Natural killer cell treated with Interleukin-12 subunit alpha and Interleukin-12 subunit beta and Interleukin-15 and Interleukin-18, amount 100 ng/mL, for 72 hours (primary cell): ENCODE results near the gene CARMIL3. TPM values are rescaled to one million over a fixed set of nuclear protein-coding genes. Genes with fewer than 3 reads are reported as not detected.

Source experiments
- ATAC-seq, 2 donors: fragments of 150-1000 bp; cut with Tn5 transposase in 1 of 2; sonication (Bioruptor Pico), chemical (Tn5 transposase) in 1 of 2; 2 replicates each; pipeline ENCODE4 v1.10.0; 2021
- DNase-seq: peaks from one replicate; pipeline ENCODE4 v3.0.0; 2022; ENCODE audit warnings: low spot score
- H3K27ac Mint-ChIP-seq, 2 donors: 1 replicate in 1 of 2; 2 replicates in 1 of 2; pipeline ENCODE4 v1.8.0; 2022; ENCODE audit warnings: mixed read lengths in 2 of 2, mild to moderate bottlenecking in 1 of 2, moderate library complexity in 1 of 2
- H3K27me3 Mint-ChIP-seq, 2 donors: 1 replicate in 1 of 2; 2 replicates in 1 of 2; pipeline ENCODE4 v1.8.0; 2022; ENCODE audit warnings: mixed read lengths in 2 of 2
- H3K36me3 Mint-ChIP-seq: one replicate; pipeline ENCODE4 v1.8.0; 2022; ENCODE audit warnings: mixed read lengths
- H3K4me1 Mint-ChIP-seq, 2 donors: 1 replicate in 1 of 2; 2 replicates in 1 of 2; pipeline ENCODE4 v1.8.0; 2022; ENCODE audit warnings: low read depth in 2 of 2, mixed read lengths in 2 of 2, mild to moderate bottlenecking in 1 of 2
- H3K4me3 Mint-ChIP-seq: one replicate; pipeline ENCODE4 v1.8.0; 2022; ENCODE audit warnings: mixed read lengths
- H3K9me3 Mint-ChIP-seq: 2 replicates; pipeline ENCODE4 v1.8.0; 2022; ENCODE audit warnings: mixed read lengths
- total RNA-seq, 2 donors: library from RNA; stranded (reverse); gene quantifications; one replicate each; pipeline ENCODE4 v1.2.3, GENCODE V29; 2022

The CARMIL3 gene
- total RNA-seq, 2 donors from 2014 or later, result 0.10 to 0.50 TPM

DNA sequence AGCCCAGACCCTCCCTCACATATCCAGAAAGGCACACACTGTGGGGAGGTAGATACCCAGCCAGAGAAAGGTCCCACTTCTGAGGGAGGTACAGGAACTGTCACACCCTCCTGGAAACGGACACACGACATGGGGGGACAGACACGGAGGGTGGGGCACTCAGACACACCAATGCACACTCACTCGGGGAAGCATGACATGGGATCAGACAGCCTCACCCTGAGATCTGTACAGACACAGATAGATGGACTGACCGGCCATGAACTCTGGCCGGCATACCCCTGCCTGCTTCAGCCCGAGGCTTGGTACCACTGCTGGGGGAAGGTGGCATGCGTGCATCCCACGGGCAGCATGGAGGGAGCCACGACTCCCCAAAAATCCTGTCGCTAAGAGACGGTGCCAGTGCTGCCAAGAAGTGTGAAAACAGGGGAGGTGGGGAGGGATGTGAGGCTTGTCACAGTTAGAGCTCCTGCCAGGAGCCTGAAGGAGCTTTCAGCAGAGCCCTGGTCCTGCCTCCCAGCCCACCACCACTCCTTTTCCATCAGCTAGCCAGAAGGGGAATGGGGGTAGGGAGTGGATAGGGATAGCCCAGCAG, 20.1 kb downstream of the CARMIL3 start:
- Mint-ChIP-seq H3K36me3 (no peaks in the 10 kb centered on the region), H3K4me1 (peaks cover 6 to 9% of the 10 kb centered on the region in 2 donors), H3K27ac (no peak overlapping the region), H3K27me3 (no peaks in the 10 kb centered on the region), H3K4me3 (no peak overlapping the region), H3K9me3 (no peaks in the 10 kb centered on the region)
- no peak for DNase-seq
- ATAC-seq, result no peak

DNA sequence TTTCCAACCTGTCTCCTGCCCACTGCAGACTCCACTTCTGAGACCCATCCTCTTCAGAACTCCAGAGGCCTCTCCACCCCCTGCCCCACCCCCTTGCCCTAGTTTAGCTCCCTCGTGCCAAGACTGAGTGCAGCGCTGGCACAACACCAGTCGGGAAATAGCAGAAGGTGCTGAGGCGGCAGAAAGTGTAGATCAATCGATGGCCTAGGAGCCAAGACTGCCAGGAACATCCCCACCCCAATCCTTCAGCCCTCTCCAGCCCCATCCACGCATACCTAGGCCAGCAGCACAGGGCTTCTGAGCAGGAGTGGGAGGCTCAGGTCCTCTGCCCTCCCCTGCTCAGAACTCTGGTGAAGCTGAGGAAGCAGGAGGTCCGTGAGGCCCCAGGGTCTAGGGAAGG, 20.6 kb downstream of the CARMIL3 start:
- Mint-ChIP-seq H3K4me3 (no peak overlapping the region), H3K27ac (no peak overlapping the region), H3K9me3 (no peaks in the 10 kb centered on the region), H3K4me1 (peaks cover 6 to 9% of the 10 kb centered on the region in 2 donors), H3K36me3 (no peaks in the 10 kb centered on the region), H3K27me3 (no peaks in the 10 kb centered on the region)
- no peak for ATAC-seq
- no peak for DNase-seq

DNA sequence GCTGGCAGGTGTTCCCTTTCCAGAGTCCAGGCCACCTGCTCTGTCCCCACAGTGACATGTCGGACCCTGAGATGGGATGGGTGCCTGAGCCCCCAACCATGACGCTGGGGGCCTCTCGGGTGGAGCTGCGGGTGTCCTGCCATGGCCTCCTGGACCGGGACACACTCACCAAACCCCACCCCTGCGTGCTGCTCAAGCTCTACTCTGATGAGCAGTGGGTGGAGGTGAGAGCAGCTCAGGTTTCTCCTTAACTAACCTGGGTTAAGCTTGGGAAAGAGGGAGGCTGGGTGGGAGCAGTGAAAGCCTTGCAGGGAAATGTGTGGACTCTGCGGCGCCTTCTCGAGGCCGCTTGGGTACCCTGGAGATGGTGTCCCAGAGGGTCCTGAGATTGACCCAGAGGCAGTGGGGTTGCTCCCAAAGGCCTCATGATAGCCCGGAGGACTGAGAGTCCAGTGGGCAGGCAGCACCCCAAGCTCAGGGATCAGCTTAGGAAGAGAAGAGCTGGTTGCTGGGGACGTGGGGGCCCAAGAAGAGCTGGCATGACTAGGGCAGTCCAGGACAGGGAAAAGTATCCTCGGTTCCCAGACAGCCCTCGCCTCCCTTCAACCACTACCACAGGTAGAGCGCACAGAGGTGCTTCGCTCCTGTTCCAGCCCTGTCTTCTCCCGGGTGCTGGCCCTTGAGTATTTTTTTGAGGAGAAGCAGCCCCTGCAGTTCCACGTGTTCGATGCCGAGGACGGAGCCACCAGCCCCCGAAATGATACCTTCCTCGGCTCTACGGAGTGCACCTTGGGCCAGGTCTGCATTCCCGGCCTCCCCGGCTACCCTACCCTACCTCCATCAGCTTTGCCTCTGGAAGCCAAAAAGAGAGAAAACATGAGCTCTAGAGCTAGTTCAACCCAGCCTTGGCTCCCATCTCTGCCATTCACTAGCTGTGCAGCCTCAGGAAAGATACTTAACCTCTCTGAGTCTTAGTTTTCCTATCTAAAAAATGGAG, 21.4 kb downstream of the CARMIL3 start:
- H3K27ac Mint-ChIP-seq, result no peak overlapping the region
- H3K4me3 Mint-ChIP-seq, result no peak overlapping the region
- no peak for ATAC-seq
- peaks cover 6 to 9% of the 10 kb centered on the region in 2 donors for H3K4me1 Mint-ChIP-seq
- DNase-seq, result no peak
- H3K27me3 Mint-ChIP-seq, result no peaks in the 10 kb centered on the region
- no peaks in the 10 kb centered on the region for H3K9me3 Mint-ChIP-seq
- H3K36me3 Mint-ChIP-seq, result no peaks in the 10 kb centered on the region

DNA sequence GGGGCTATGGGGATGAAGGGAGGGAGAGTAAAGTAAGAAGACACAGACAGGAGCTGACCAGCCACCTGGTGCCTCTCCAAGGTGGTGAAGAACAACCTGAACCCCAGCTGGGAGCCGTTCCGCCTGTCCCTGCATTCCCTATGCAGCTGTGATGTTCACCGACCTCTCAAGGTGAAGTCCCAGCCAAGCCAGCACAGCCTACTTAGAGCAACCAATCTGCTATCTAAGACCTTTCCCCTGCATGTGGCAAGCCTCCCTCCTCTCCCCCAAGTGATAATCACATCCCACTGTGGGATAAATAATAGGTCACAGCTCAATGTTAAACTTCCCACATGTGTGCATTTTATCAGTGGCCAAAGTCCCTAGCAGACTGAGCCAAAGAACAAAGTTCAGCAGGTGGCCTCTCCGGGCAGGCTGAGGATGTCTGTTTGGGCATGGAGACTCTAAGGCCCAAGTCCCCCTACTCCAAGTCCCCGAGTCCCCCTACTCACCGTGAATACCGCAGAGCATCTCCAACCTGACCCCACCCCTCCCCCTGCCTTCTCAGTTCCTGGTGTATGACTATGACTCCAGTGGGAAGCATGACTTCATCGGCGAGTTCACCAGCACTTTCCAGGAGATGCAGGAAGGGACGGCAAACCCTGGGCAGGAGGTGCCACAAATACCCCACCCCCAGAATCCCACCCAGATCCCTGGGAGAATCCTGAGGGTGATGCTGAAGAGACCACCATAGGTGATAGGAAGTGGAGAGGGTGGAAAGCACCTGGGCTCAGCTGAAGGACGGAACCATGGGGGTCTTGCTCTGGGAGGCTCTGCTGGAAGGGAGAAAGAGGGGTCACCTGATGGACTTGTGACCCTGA, 23.0 kb downstream of the CARMIL3 start:
- H3K4me1 Mint-ChIP-seq, result peaks cover 7 to 9% of the 10 kb centered on the region in 2 donors
- peaks cover 0 to 6% of the 10 kb centered on the region in 2 donors for H3K27me3 Mint-ChIP-seq
- no peak overlapping the region for H3K27ac Mint-ChIP-seq
- ATAC-seq (no peak), DNase-seq (no peak)
- no peaks in the 10 kb centered on the region for H3K36me3 Mint-ChIP-seq
- H3K4me3 Mint-ChIP-seq, result no peak overlapping the region
- no peaks in the 10 kb centered on the region for H3K9me3 Mint-ChIP-seq

DNA sequence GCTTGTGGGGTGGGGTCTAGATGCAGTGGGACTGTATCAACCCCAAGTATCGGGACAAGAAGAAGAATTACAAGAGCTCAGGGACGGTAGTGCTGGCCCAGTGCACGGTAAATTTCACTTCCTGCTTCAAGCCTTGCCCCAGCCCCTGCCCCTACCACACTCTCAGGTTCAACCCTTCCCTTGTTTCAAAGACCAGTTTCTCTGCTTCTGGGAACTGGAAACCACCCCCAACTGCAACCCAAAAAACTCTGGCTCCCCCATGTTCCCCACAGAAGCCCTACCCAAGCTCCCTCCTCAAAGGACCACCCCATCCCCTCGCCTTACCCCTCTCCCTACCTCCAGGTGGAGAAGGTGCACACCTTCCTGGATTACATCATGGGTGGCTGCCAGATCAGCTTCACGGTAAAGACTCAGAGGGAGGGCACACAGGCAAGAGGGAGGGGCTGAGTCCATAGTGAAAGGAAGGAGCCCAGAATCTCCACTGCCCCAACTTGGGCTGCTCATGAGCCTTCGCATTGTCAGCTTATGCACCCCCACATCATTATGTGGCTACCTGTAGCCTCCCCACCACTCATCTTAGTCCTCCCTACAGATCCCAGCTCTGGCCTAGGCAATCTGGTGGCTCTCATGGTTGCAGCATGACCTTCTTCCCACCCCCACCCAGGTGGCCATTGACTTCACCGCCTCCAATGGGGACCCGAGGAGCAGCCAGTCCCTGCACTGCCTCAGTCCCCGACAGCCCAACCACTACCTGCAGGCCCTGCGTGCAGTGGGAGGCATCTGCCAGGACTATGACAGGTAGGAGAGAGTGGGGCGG, 23.9 kb downstream of the CARMIL3 start:
- peaks cover 0 to 7% of the 10 kb centered on the region in 2 donors for H3K27me3 Mint-ChIP-seq
- H3K27ac Mint-ChIP-seq, result no peak overlapping the region
- no peaks in the 10 kb centered on the region for H3K36me3 Mint-ChIP-seq
- no peaks in the 10 kb centered on the region for H3K9me3 Mint-ChIP-seq
- H3K4me1 Mint-ChIP-seq, result peaks cover 5 to 14% of the 10 kb centered on the region in 2 donors
- ATAC-seq (no peak), DNase-seq (no peak)
- H3K4me3 Mint-ChIP-seq, result no peak overlapping the region

DNA sequence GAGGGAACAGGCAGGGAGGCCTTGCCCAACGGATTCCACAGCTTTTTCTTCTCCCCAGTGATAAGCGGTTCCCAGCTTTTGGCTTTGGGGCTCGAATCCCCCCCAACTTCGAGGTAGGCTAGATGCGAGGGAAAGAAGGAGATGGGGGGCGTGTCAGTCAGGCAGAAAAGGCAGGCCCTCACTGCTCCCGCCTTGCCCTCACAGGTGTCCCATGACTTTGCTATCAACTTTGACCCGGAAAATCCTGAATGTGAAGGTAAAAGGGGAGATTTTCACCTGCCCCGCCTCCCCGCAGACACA, 24.4 kb downstream of the CARMIL3 start:
- peaks cover 0 to 9% of the 10 kb centered on the region in 2 donors for H3K4me1 Mint-ChIP-seq
- no peak overlapping the region for H3K27ac Mint-ChIP-seq
- H3K36me3 Mint-ChIP-seq, result no peaks in the 10 kb centered on the region

DNA sequence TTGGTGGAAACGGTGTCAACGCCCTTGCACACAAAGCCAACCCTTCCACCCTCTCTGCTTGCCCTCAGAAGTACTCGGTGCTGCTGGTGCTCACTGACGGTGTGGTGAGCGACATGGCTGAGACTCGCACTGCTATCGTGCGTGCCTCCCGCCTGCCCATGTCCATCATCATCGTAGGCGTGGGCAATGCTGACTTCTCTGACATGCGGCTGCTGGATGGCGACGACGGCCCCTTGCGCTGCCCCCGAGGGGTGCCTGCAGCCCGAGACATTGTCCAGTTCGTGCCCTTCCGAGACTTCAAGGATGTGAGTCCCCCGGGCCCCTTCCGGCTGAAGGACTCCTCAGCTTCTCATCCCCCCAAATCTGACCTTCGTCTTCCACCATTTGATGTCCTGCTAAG, 25.3 kb downstream of the CARMIL3 start:
- peaks cover 0 to 9% of the 10 kb centered on the region in 2 donors for H3K27me3 Mint-ChIP-seq
- no peak overlapping the region for H3K4me3 Mint-ChIP-seq
- H3K36me3 Mint-ChIP-seq, result no peaks in the 10 kb centered on the region
- DNase-seq, result no peak
- peaks cover 3 to 12% of the 10 kb centered on the region in 2 donors for H3K4me1 Mint-ChIP-seq
- no peaks in the 10 kb centered on the region for H3K9me3 Mint-ChIP-seq
- no peak for ATAC-seq
- no peak overlapping the region for H3K27ac Mint-ChIP-seq

More for the DNA sequence above, 24.4 kb downstream of the CARMIL3 start:
- no peak for ATAC-seq
- DNase-seq, result no peak
- peaks cover 0 to 7% of the 10 kb centered on the region in 2 donors for H3K27me3 Mint-ChIP-seq
- H3K4me3 Mint-ChIP-seq, result no peak overlapping the region
- no peaks in the 10 kb centered on the region for H3K9me3 Mint-ChIP-seq

DNA sequence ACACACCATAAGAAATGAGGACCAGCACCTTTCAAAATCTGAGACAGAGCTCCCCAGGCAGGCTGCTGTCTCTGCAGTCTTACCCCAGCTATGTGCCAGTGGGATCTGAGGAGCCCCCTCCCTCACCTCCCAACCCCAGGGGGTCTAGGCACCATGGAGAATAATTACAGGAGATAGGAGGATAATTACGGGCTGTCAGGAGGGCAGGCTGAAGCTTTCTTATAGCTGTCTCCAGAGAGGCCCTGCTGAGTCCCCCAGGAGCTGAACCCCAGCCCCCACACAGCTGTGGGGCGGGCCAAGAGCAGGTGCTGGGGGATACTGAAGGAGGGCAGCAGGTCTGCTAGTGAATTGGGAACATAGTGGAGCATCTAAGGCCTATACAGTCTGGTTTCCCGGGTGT, 26.3 kb downstream of the CARMIL3 start:
- Mint-ChIP-seq H3K4me1 (peaks cover 7 to 14% of the 10 kb centered on the region in 2 donors), H3K27me3 (peaks cover 0 to 10% of the 10 kb centered on the region in 2 donors), H3K4me3 (no peak overlapping the region), H3K36me3 (no peaks in the 10 kb centered on the region), H3K9me3 (no peaks in the 10 kb centered on the region), H3K27ac (no peak overlapping the region)
- ATAC-seq, result no peak
- DNase-seq, result no peak

DNA sequence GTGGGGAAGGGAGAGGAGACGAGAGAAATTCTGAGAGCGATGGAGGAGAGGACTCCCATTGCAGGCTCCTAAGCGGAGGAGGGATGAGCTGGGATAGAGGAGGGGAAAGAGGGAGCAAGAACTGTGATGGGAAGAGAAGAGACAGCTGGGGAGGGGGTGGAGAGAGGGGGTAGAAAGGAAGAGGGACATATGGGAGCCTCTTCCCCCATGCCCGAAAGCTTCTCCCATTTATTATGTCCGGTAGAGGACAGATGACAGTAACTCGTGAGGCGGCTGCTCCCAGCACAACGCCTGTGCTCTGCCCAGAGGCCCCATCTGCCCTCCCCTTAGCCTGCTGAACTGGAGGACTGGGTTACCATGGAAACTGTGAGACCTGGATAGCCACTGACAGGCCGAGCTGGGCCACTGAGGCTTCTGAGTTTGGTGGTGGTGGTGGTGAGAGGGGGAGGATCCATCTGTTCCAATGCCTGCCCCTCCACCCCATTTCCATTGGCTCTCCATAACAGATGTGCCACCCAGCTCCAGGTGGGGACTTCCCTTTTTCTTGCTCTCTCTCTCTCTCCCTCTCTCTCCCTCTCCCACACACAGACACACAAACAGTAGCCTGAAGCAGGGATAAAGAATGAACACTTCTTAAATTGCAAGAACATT, 27.8 kb downstream of the CARMIL3 start:
- no peak for DNase-seq
- no peak for ATAC-seq
- H3K4me1 Mint-ChIP-seq, result peaks cover 7 to 14% of the 10 kb centered on the region in 2 donors
- H3K27me3 Mint-ChIP-seq, result peaks cover 0 to 10% of the 10 kb centered on the region in 2 donors
- no peak overlapping the region for H3K27ac Mint-ChIP-seq
- H3K4me3 Mint-ChIP-seq, result no peak overlapping the region
- no peaks in the 10 kb centered on the region for H3K9me3 Mint-ChIP-seq
- H3K36me3 Mint-ChIP-seq, result no peaks in the 10 kb centered on the region

DNA sequence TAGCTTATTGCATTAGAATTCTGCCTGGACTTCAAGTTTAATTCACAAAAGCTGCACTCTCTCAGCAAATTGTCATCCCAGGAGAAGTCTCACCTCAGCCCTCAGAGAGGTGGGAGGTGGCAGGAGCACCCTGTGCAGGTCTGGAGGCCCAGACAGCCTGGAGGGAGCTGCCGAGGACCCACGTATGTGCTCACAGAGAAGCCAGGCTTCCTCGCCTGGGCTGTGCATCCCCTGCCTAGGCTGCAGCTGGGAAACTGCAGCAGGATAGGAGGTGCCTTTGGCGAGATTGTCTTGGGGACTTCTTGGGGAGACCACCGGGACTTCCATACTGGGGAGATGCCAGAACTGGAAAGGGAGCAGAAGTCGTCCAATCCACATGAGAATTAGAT, 28.3 kb downstream of the CARMIL3 start:
- no peak for ATAC-seq
- no peak overlapping the region for H3K27ac Mint-ChIP-seq
- peak overlapping the region; percentile 79 for H3K4me3 Mint-ChIP-seq

DNA sequence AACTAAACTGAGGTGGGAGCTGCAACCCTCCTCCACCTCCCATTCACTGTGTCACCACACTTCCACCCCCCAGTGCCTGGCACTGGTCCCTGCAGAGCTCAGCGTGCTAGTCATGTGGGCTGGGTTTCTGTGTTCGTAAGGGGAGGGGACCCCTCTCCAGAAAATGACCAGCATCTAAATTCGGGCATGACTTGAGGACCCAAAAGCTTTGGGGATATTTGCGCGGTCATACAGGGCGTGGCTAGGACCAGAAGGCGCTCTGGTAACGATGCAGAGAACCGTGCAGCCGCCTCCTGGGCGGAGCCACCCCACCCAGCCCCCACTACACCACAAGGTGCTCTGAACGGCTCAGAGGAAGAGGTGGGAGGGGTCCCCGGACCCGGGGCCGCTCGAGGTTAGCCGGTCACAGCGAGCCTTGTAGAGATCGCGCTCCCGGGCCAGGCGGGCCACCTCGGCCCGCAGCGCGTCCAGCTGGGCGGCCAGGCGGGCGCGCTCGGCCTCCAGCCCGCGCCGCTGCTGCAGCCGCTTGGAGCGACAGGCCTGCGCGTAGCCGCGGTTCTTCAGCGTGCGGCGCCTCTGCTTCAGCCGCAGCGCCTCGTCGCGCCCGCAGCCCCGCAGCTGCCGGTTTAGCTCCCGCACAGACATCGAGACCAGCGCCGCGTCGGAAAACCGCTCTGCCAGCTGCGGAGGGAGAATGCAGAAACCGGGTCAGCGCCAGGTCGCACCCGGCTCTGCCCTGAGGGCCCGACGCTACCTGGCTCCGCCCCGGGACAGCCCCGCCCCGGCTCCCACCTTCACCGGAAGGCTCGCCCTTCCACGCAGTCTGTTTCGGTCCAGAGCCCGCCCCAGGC, 29.3 kb downstream of the CARMIL3 start:
- Mint-ChIP-seq H3K9me3 (no peaks in the 10 kb centered on the region), H3K27me3 (peaks cover 0 to 10% of the 10 kb centered on the region in 2 donors), H3K4me1 (peaks cover 7 to 14% of the 10 kb centered on the region in 2 donors), H3K4me3 (peak overlapping the region; percentile 79), H3K27ac (no peak overlapping the region), H3K36me3 (no peaks in the 10 kb centered on the region)
- peak; percentile 89 to 90 for ATAC-seq
- peak; percentile 74 for DNase-seq

More for the DNA sequence above, 28.3 kb downstream of the CARMIL3 start:
- H3K9me3 Mint-ChIP-seq, result no peaks in the 10 kb centered on the region
- H3K36me3 Mint-ChIP-seq, result no peaks in the 10 kb centered on the region
- H3K27me3 Mint-ChIP-seq, result peaks cover 0 to 10% of the 10 kb centered on the region in 2 donors
- H3K4me1 Mint-ChIP-seq, result peaks cover 7 to 14% of the 10 kb centered on the region in 2 donors
- no peak for DNase-seq

DNA sequence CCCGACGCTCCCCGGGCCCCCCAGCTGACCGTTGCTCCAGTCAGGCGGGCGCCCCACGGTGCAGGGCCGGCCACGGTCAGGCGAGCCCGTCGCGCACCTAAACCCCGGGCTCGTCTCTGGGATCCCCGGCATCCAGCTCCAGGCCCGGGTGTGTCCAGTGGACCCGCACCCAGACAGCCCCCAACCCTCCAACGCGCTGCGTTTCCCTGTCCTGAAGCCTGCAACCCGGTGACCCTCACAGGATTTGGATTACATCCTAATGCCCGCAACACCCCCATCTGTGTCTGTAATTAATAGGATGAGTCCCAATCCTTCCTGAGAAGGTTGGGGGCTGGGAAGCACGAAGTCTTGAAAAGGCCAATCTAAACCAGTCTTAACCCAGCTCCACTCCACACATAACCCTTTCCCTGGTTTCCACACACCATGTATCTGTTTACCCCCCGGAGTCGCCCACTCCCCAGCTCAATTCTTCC, 30.0 kb downstream of the CARMIL3 start:
- H3K27ac Mint-ChIP-seq, result peak overlapping the region; percentile 33 to 72
- H3K27me3 Mint-ChIP-seq, result peaks cover 0 to 10% of the 10 kb centered on the region in 2 donors
- peaks cover 7 to 14% of the 10 kb centered on the region in 2 donors for H3K4me1 Mint-ChIP-seq
- no peaks in the 10 kb centered on the region for H3K36me3 Mint-ChIP-seq
- no peaks in the 10 kb centered on the region for H3K9me3 Mint-ChIP-seq
- DNase-seq (no peak), ATAC-seq (no peak)
- peak overlapping the region; percentile 79 for H3K4me3 Mint-ChIP-seq
